Right lobe of liver (tissue), 4 donors: ENCODE results near the gene RASSF6.

Experiments used
- POLR2A ChIP-seq: fragments of 450-650 bp; IDR thresholded peaks from one replicate; pipeline ENCODE4 v1.6.1; 2017; ENCODE audit warnings: antibody characterized with exemption, mild to moderate bottlenecking
- TF ChIP-seq, protein P1 (sequence below), 4 donors: fragments of 200-600 bp in 3 of 4; fragments of 450-650 bp in 1 of 4; IDR thresholded peaks; one replicate each; pipeline versions ENCODE4 v1.5.1 to v1.8.0; 2016 to 2022; ENCODE audit warnings: antibody characterized with exemption in 4 of 4, mild to moderate bottlenecking in 2 of 4
- donor health status: DM: no; HTN: no; CAD: no.
- donor health status: DM: no; HTN: no; CAD: no.
- donor health status: DM: no; HTN: yes; CAD: no.

- TF ChIP-seq, protein P1, sequence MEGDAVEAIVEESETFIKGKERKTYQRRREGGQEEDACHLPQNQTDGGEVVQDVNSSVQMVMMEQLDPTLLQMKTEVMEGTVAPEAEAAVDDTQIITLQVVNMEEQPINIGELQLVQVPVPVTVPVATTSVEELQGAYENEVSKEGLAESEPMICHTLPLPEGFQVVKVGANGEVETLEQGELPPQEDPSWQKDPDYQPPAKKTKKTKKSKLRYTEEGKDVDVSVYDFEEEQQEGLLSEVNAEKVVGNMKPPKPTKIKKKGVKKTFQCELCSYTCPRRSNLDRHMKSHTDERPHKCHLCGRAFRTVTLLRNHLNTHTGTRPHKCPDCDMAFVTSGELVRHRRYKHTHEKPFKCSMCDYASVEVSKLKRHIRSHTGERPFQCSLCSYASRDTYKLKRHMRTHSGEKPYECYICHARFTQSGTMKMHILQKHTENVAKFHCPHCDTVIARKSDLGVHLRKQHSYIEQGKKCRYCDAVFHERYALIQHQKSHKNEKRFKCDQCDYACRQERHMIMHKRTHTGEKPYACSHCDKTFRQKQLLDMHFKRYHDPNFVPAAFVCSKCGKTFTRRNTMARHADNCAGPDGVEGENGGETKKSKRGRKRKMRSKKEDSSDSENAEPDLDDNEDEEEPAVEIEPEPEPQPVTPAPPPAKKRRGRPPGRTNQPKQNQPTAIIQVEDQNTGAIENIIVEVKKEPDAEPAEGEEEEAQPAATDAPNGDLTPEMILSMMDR (IDR thresholded peaks at IDR 0.05), result no peak
- no peak for TF ChIP-seq POLR2A
Observed at GRCh38 chr4:73523126-73523525, 97.1 kb downstream of the RASSF6 start.
